Vagina (tissue), 2 donors: Measurements from ENCODE around the gene SLC36A1. TPM values are rescaled to one million over a fixed set of nuclear protein-coding genes. Genes with fewer than 3 reads are reported as not detected.

Experiments
- DNase-seq, 2 donors: peaks; one replicate each; pipeline ENCODE4 v3.0.0-alpha.2; 2017; ENCODE audit errors: extremely low spot score in 2 of 2
- H3K27ac ChIP-seq: fragments of 200-600 bp; sonication (generic); one replicate; pipeline ENCODE4 v1.5.1; 2019
- H3K27me3 ChIP-seq: fragments of 200-600 bp; sonication (generic); one replicate; pipeline ENCODE4 v1.5.1; 2019
- H3K36me3 ChIP-seq, 2 donors: fragments of 200-600 bp; sonication (generic); one replicate each; pipeline ENCODE4 v1.5.1; 2017 to 2019
- H3K4me1 ChIP-seq: fragments of 200-600 bp; sonication (generic); one replicate; pipeline ENCODE4 v1.5.1; 2019
- H3K4me3 ChIP-seq, 2 donors: fragments of 200-600 bp; sonication (generic); 1 replicate in 1 of 2; 2 replicates in 1 of 2; pipeline ENCODE4 v1.5.1; 2016 to 2019
- H3K9me3 ChIP-seq: fragments of 200-600 bp; sonication (generic); one replicate; pipeline ENCODE4 v1.5.1; 2019
- CTCF ChIP-seq, 3 experiments: fragments of 450-650 bp in 2 of 3; fragments of 200-600 bp in 1 of 3; sonication (generic) in 1 of 3; IDR thresholded peaks; one replicate each; pipeline ENCODE4 v1.5.1; 2017 to 2019; ENCODE audit warnings: antibody characterized with exemption in 3 of 3, mild to moderate bottlenecking in 2 of 3, moderate library complexity in 2 of 3
- POLR2A ChIP-seq, 2 donors: fragments of 450-650 bp; IDR thresholded peaks; one replicate each; pipeline ENCODE4 v1.6.1; 2017; ENCODE audit warnings: antibody characterized with exemption in 2 of 2, mild to moderate bottlenecking in 2 of 2, moderate library complexity in 2 of 2
- POLR2AphosphoS5 ChIP-seq, 2 donors: sonication (generic); formaldehyde crosslinking; IDR thresholded peaks; one replicate each; pipeline ENCODE4 v1.9.0; 2017; ENCODE audit warnings: antibody characterized with exemption in 2 of 2, mild to moderate bottlenecking in 2 of 2, low read depth in 1 of 2; ENCODE audit not compliant: insufficient read depth in 1 of 2
- intact Hi-C: fragments of 100-400 bp; cut with DNase I; formaldehyde crosslinking; loops from one replicate; pipeline ENCODE4 v1.15.1; 2023
- total RNA-seq: library from RNA; depleted of rRNA; stranded (reverse); fragments of >200 nt; gene quantifications from one replicate; pipeline ENCODE4 v1.2.3, GENCODE V29; 2016

The SLC36A1 gene
- total RNA-seq, 1 donor from 2014 or later, result 10.8 TPM

- H3K27ac ChIP-seq, result no peak overlapping the region
- TF ChIP-seq POLR2A (IDR thresholded peaks at IDR 0.05) (no peak), POLR2AphosphoS5 (IDR thresholded peaks at IDR 0.05; ENCODE audit: insufficient read depth in 1 of 2, low read depth in 1 of 2) (no peak), CTCF (IDR thresholded peaks at IDR 0.05) (no peak)
- H3K9me3 ChIP-seq, result no peaks in the 10 kb centered on the region
- intact Hi-C loops, result no loop called here
- H3K4me3 ChIP-seq, result no peak overlapping the region
- no peaks in the 10 kb centered on the region for H3K4me1 ChIP-seq
- H3K36me3 ChIP-seq, result peaks cover 0 to 40% of the 10 kb centered on the region in 2 donors
- no peaks in the 10 kb centered on the region for H3K27me3 ChIP-seq
- no peak for DNase-seq
These were observed 33.2 kb downstream of the SLC36A1 start for GRCh38 chr5:151480384-151481293.

GRCh38 chr5:151483176-151483575 is 35.8 kb downstream of the SLC36A1 start:
- H3K27ac ChIP-seq, result no peak overlapping the region
- peaks cover 0 to 30% of the 10 kb centered on the region in 2 donors for H3K36me3 ChIP-seq
- no peaks in the 10 kb centered on the region for H3K27me3 ChIP-seq
- no peaks in the 10 kb centered on the region for H3K9me3 ChIP-seq
- no peaks in the 10 kb centered on the region for H3K4me1 ChIP-seq
- H3K4me3 ChIP-seq, result no peak overlapping the region
- DNase-seq, result no peak
- intact Hi-C loops, result no loop called here
- TF ChIP-seq POLR2AphosphoS5 (IDR thresholded peaks at IDR 0.05; ENCODE audit: insufficient read depth in 1 of 2, low read depth in 1 of 2) (no peak), CTCF (IDR thresholded peaks at IDR 0.05) (no peak)

GRCh38 chr5:151483647-151484046 is 36.2 kb downstream of the SLC36A1 start:
- Histone ChIP-seq H3K27ac (no peak overlapping the region), H3K4me1 (no peaks in the 10 kb centered on the region), H3K27me3 (no peaks in the 10 kb centered on the region), H3K9me3 (no peaks in the 10 kb centered on the region), H3K4me3 (no peak overlapping the region), H3K36me3 (peaks cover 0 to 30% of the 10 kb centered on the region in 2 donors)
- no peak for DNase-seq
- no peak for TF ChIP-seq POLR2AphosphoS5 (IDR thresholded peaks at IDR 0.05; ENCODE audit: insufficient read depth in 1 of 2, low read depth in 1 of 2)
- no peak for TF ChIP-seq CTCF (IDR thresholded peaks at IDR 0.05)
- TF ChIP-seq POLR2A (IDR thresholded peaks at IDR 0.05), result no peak
- intact Hi-C loops, result no loop called here

- no peak for DNase-seq
- no peaks in the 10 kb centered on the region for H3K27me3 ChIP-seq
- TF ChIP-seq POLR2A (IDR thresholded peaks at IDR 0.05), result no peak
- no peak for TF ChIP-seq POLR2AphosphoS5 (IDR thresholded peaks at IDR 0.05; ENCODE audit: insufficient read depth in 1 of 2, low read depth in 1 of 2)
- TF ChIP-seq CTCF (IDR thresholded peaks at IDR 0.05), result no peak
- no peak overlapping the region for H3K27ac ChIP-seq
- intact Hi-C loops, result no loop called here
- peaks cover 0 to 26% of the 10 kb centered on the region in 2 donors for H3K36me3 ChIP-seq
- H3K4me1 ChIP-seq, result no peaks in the 10 kb centered on the region
- no peak overlapping the region for H3K4me3 ChIP-seq
- H3K9me3 ChIP-seq, result no peaks in the 10 kb centered on the region
These were observed 40.1 kb downstream of the SLC36A1 start for GRCh38 chr5:151487544-151487943.

GRCh38 chr5:151490627-151491026 is 43.2 kb downstream of the SLC36A1 start:
- Histone ChIP-seq H3K36me3 (peaks cover 0 to 18% of the 10 kb centered on the region in 2 donors), H3K4me3 (no peak overlapping the region), H3K4me1 (no peaks in the 10 kb centered on the region), H3K9me3 (no peaks in the 10 kb centered on the region), H3K27ac (no peak overlapping the region), H3K27me3 (no peaks in the 10 kb centered on the region)
- intact Hi-C loops, result no loop called here
- DNase-seq, result no peak
- no peak for TF ChIP-seq CTCF (IDR thresholded peaks at IDR 0.05)
- no peak for TF ChIP-seq POLR2A (IDR thresholded peaks at IDR 0.05)
- no peak for TF ChIP-seq POLR2AphosphoS5 (IDR thresholded peaks at IDR 0.05; ENCODE audit: insufficient read depth in 1 of 2, low read depth in 1 of 2)
